Duodenal mucosa (tissue), 2 donors: ENCODE results near the gene RASAL3.
"Not testable (repeated sequence)": the region's sequence is repeated elsewhere in the genome, so short reads cannot be mapped to it uniquely, and the experiment has no call there.

Experiments
- H3K27ac ChIP-seq: one replicate; pipeline ENCODE4 v1.7.0; 2013; ENCODE audit warnings: low read depth, low read length
- H3K27me3 ChIP-seq, 2 donors: one replicate each; pipeline ENCODE4 v1.7.0; 2013; ENCODE audit warnings: low read length in 2 of 2, control low read depth in 1 of 2; ENCODE audit not compliant: insufficient read depth in 2 of 2, control insufficient read depth in 1 of 2
- H3K36me3 ChIP-seq, 2 donors: one replicate each; pipeline ENCODE4 v1.7.0; 2013; ENCODE audit warnings: low read length in 2 of 2, control low read depth in 1 of 2; ENCODE audit not compliant: insufficient read depth in 2 of 2, control insufficient read depth in 1 of 2
- H3K4me1 ChIP-seq, 2 donors: one replicate each; pipeline ENCODE4 v1.7.0; 2013; ENCODE audit warnings: low read length in 2 of 2, control low read depth in 1 of 2; ENCODE audit not compliant: insufficient read depth in 2 of 2, control insufficient read depth in 1 of 2
- H3K4me3 ChIP-seq, 2 donors: one replicate each; pipeline ENCODE4 v1.7.0; 2013; ENCODE audit warnings: low read length in 2 of 2, low read depth in 1 of 2
- H3K9ac ChIP-seq, 2 donors: one replicate each; pipeline ENCODE4 v1.7.0; 2013; ENCODE audit warnings: low read length in 2 of 2, low read depth in 1 of 2
- H3K9me3 ChIP-seq, 2 donors: one replicate each; pipeline ENCODE4 v1.7.0; 2013; ENCODE audit warnings: low read length in 2 of 2, control low read depth in 1 of 2; ENCODE audit not compliant: control insufficient read depth in 1 of 2

The RASAL3 gene

DNA sequence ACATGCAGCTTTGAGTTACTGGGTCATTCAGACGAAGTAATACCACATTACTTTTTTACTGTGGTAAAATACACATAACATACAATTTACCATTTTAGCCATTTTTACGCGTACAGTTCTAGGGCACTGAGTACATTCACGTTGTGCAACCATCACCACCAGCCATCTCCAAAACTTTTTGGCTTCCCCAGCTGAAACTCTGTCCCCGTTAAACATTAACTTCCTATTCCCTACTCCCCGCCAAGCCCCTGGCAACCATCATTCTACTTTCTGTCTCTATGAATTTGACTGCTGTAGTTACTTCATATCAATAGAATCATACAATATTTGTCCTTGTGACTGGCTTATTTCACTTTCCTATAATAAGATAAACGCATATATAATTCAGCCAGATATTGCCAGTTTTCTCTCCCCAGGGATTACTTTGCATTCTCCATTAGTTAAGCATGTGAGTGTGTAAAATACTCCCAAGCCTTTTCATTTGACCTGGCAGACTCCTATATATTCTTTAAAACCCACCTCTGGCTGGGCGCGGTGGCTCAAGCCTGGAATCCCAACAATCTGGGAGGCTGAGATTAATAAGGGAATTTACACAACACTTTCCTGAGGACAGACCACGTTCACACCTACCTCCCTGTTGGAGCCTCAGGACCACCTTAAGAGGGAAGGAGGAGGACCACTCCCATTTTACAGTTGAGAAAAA lies 34.0 kb upstream of the RASAL3 start:
- H3K4me1 ChIP-seq, result no peaks in the 10 kb centered on the region
- no peaks in the 10 kb centered on the region for H3K9me3 ChIP-seq
- H3K36me3 ChIP-seq, result no peaks in the 10 kb centered on the region
- no peak overlapping the region for H3K9ac ChIP-seq
- H3K27ac ChIP-seq, result no peak overlapping the region
- H3K27me3 ChIP-seq, result no peaks in the 10 kb centered on the region
- no peak overlapping the region for H3K4me3 ChIP-seq

DNA sequence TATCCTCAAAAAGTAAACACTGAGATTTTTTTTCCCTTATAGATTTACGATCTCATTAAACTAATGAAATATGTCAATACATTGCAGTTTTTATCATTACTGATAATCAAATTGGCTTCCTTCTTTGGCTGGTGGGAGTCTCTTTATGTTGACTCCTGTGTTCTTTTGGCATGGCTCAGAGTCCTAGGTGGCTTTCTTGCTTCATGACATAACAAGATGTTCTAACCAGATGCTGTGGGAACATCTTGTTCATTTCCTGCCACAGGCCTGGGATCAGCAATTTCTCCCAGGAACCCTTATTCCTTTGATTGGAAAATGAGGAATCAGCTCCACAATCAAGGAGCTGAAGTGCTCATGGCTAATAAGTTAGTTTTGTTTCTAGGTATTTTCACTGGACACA lies 30.8 kb upstream of the RASAL3 start:
- no peaks in the 10 kb centered on the region for H3K27me3 ChIP-seq
- H3K4me3 ChIP-seq, result no peak overlapping the region
- no peaks in the 10 kb centered on the region for H3K9me3 ChIP-seq
- no peak overlapping the region for H3K27ac ChIP-seq
- no peak overlapping the region for H3K9ac ChIP-seq
- H3K36me3 ChIP-seq, result no peaks in the 10 kb centered on the region
- no peaks in the 10 kb centered on the region for H3K4me1 ChIP-seq

DNA sequence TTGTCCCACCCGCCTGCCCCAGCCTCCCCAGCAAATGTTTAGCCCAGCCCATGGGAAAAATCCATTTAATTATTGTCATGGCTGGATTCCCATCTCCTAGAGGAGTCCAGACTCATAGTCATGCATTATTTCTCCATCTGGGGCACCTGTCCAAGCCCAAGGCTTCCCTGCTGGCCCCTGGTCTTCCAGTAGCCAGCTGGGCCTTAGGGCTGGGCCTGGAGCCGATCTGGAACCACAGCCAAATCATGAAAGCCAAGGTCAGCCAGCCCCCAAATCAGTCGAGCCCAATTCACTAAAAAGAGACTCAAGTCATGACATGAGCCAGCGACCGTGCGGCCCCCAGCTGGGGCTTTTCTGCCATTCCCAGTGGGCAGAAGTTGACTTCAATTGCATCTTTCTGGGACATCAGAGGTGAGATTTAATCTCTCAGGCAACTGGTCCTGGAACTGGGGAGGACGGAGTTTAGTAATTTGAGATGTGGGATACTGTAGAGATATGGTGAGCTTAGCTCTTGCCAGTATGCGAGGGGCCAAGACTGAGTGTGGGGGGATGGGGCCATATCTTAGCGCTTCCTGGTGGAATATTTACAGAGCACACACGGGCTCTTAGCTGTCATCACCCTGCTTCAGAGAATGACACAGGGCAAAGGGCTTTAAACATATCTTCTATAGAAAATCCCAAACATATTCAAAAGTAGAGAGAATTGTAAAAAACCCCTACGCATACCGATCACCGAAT lies 24.3 kb upstream of the RASAL3 start:
- H3K4me1 ChIP-seq, result no peaks in the 10 kb centered on the region
- H3K27ac ChIP-seq, result no peak overlapping the region
- no peak overlapping the region for H3K4me3 ChIP-seq
- H3K9ac ChIP-seq, result no peak overlapping the region
- H3K36me3 ChIP-seq, result no peaks in the 10 kb centered on the region
- H3K27me3 ChIP-seq, result no peaks in the 10 kb centered on the region
- no peaks in the 10 kb centered on the region for H3K9me3 ChIP-seq

DNA sequence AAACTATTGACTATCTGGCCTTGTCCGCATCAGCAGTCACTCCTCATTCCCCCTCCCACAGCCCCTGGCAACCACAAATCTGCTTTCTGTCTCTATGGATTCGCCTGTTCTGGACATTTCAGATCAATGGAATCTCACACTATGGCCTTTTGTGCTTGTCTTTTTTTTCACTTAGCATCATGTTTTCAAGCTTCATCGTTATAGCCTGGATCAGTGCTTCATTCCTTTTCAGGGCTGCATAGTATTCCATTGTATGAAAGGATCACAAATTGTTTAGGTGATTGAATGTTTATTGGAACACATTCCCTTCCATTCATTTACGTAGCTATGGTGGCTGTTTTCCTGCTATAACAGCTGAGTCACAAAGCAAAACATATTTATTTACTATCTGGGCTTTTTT lies 22.7 kb upstream of the RASAL3 start:
- Histone ChIP-seq H3K4me3 (no peak overlapping the region), H3K36me3 (no peaks in the 10 kb centered on the region), H3K9me3 (no peaks in the 10 kb centered on the region), H3K4me1 (no peaks in the 10 kb centered on the region), H3K9ac (no peak overlapping the region), H3K27ac (no peak overlapping the region), H3K27me3 (no peaks in the 10 kb centered on the region)

DNA sequence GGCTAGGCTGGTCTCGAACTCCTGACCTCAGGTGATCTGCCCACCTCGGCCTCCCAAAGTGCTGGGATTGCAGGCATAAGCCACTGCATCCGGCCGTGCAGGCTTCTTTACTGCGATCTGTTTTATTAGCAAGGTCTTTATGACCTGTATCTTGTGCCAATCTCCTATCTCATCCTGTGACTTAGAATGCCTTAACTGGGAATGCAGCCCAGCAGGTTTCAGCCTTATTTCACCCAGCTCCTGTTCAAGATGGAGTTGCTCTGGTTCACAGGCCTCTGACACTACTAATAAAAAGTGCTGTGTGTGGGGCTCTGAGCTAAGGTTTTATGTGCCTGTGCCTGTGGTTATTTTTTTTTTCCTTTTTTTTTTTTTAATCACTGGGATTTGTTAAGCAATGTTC lies 21.4 kb upstream of the RASAL3 start:
- not testable (repeated sequence) for H3K36me3 ChIP-seq, H3K4me3 ChIP-seq, H3K9ac ChIP-seq, H3K9me3 ChIP-seq, H3K27me3 ChIP-seq, H3K27ac ChIP-seq, H3K4me1 ChIP-seq

DNA sequence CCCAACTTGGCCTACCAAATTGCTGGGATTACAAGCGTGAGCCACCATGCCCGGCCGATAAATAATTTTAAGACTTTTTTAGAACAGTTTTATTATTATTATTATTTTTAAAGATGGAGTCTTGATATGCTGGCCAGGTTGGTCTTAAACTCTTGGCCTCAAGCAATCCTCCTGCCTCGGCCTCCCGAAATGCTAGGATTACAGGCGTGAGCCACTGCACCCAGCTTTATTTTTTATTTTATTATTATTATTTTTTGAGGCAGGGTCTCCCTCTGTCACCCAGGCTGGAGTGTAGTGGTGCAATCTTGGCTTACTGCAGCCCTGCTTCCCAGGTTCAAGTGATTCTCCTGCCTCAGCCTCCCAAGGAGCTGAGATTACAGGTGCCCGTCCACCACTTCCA lies 16.7 kb upstream of the RASAL3 start:
- H3K4me1 ChIP-seq, H3K4me3 ChIP-seq, H3K27me3 ChIP-seq, H3K9ac ChIP-seq, H3K36me3 ChIP-seq, H3K27ac ChIP-seq, H3K9me3 ChIP-seq: not testable (repeated sequence)

DNA sequence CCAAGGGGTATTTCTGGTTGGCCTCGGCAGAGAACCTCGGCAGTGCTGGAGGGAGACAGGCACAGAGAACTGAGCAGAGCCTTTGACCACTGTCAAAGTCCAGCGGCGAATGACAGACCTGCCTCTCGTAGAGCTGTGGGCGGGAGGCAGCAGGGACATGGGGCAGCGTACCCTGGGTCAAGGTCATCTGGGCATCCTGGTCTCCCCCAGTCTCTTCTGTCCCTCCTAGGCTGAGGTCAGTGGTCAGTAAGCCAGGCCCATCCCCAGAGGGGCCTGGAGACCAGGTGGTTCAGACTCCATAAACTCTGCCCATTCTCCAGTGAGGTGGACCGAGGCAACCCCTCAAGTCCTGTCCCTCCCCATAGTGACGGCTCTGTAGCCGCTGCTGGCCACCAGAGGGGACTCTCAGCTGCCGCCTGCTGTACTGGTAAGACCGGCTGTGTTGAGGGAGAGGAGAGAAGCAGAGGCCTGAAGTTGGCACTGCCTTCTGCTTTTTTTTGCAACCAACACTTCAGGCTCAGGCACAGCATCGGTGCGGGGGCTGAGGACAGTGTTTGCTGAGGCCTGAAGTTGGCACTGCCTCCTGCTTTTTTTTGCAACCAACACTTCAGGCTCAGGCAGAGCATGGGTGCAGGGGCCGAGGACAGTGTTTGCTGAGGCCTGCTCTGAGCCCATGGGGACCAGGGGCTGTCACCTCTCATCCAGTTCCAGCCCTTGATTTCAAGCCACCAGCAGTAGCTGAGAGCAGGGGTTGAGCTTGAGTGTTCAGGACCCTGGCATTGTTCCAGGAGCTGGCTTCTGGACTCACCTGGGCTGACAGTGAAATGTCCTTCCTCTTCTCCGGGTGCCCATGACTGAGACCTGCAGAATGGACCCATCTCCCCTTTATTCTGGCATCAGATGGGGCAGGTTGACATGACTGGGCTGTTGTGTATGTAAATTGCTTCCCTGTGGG lies 15.3 kb upstream of the RASAL3 start, which contains the start of gene PGLYRP2:
Gene PGLYRP2, minus strand, starts transcription at position 111 of the 955 bp plus-strand sequence. CDS start 130 bp downstream, outside the sequence.
- no peaks in the 10 kb centered on the region for H3K4me1 ChIP-seq
- no peak within 1 kb of the TSS for H3K27ac ChIP-seq
- no peak within 1 kb of the TSS for H3K9ac ChIP-seq
- no peaks in the 10 kb centered on the region for H3K9me3 ChIP-seq
- no peak within 1 kb of the TSS for H3K4me3 ChIP-seq
- H3K36me3 ChIP-seq, result no peaks in the 10 kb centered on the region
- no peaks in the 10 kb centered on the region for H3K27me3 ChIP-seq

DNA sequence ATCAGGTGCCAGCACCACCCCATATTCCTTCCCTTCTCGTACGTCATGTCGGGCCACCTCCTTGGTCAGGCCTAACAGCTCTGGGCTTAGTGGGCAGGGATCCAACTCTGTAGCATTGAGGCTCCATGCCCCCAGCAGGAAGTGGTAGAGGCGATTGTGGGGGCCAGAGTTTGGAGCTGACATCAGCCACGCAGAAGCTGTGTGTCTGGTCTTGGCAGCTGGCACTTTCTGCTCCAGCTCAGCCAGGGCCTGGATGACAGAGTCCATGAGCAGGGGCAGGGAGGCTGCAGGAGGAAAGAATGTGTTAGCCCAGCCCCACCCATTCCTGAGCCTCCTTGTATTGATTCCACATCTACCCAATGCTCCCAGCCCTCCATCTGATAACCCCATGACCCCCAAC lies 12.0 kb upstream of the RASAL3 start:
- H3K27ac ChIP-seq, result no peak overlapping the region
- no peak overlapping the region for H3K9ac ChIP-seq
- no peaks in the 10 kb centered on the region for H3K36me3 ChIP-seq
- H3K4me1 ChIP-seq, result no peaks in the 10 kb centered on the region
- H3K27me3 ChIP-seq, result no peaks in the 10 kb centered on the region
- H3K9me3 ChIP-seq, result no peaks in the 10 kb centered on the region
- no peak overlapping the region for H3K4me3 ChIP-seq

DNA sequence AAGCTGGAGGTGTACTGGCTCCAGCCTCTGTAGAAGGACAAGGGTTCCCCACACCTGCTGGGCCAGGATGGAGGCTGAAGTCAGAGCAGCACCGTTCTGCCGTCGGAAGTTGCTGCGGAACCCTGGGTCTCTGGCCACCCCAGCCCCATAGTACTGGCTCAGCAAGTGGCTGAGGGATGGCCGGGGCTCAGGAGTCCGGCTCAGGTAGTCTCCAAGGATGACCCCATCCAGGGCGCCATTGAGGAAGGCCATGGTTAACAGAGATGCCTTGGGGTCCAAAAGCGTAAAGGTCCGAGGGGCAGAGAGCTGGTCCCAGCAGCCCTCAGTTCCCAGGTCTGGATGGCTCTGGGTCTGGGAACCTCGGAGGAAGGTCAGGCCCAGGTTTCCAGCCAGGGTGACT lies 11.3 kb upstream of the RASAL3 start:
- H3K36me3 ChIP-seq, result no peaks in the 10 kb centered on the region
- no peak overlapping the region for H3K9ac ChIP-seq
- no peaks in the 10 kb centered on the region for H3K4me1 ChIP-seq
- no peak overlapping the region for H3K4me3 ChIP-seq
- no peaks in the 10 kb centered on the region for H3K27me3 ChIP-seq
- no peaks in the 10 kb centered on the region for H3K9me3 ChIP-seq
- H3K27ac ChIP-seq, result no peak overlapping the region

DNA sequence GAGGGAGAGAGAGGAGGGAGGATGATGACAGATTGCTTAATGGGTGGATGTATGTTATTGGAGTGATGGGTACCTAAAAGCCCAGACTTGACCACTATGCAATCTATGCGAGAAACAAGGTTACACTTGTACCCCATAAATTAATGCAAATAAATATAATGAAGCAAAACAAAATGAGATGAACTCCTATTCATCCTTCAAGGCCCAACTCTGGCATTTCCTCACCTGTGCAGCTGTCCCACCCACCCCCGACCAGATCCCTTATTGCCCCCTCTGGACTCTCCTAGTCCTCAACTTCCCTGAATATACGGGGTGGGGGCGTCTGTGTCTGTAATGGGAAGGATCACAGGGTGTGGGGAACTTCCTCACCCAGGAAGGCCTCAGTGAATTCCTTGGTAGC lies 10.8 kb upstream of the RASAL3 start:
- H3K9me3 ChIP-seq, result no peaks in the 10 kb centered on the region
- no peak overlapping the region for H3K4me3 ChIP-seq
- no peak overlapping the region for H3K9ac ChIP-seq
- no peaks in the 10 kb centered on the region for H3K27me3 ChIP-seq
- H3K36me3 ChIP-seq, result no peaks in the 10 kb centered on the region
- no peaks in the 10 kb centered on the region for H3K4me1 ChIP-seq
- no peak overlapping the region for H3K27ac ChIP-seq
